ENCODE data around the gene CLCN7.

CLCN7 gene

DNA sequence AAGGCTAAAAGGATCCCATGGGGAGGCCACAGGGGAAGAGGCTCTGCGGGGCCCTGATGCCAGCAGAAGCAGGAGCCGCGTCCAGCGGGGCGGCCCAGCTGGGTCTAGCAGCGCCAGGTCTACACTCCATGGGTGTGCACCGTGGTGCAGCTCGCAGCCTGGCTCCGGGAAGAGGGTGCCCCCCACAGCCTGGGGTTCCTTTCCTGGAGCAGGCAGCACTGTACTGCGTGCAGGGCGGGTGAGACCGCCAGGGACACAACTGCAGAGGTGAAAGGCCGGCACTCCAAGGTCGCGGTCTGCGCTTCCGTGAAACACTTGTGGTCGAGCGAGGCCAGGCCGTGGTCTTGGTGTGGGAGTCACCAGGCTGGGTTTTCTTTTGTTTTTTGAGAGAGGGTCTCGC, 24.0 kb downstream of the CLCN7 start:
- Mint-ChIP-seq H3K9me3 (no peaks in the 10 kb centered on the region), H3K27ac (no peak overlapping the region), H3K27me3 (ENCODE audit: low read depth, poor library complexity) (no peaks in the 10 kb centered on the region), H3K4me3 (no peak overlapping the region), H3K36me3 (ENCODE audit: low read depth) (peaks cover 4% of the 10 kb centered on the region), H3K4me1 (no peaks in the 10 kb centered on the region)
- no peak for DNase-seq
- TF ChIP-seq, protein P1, sequence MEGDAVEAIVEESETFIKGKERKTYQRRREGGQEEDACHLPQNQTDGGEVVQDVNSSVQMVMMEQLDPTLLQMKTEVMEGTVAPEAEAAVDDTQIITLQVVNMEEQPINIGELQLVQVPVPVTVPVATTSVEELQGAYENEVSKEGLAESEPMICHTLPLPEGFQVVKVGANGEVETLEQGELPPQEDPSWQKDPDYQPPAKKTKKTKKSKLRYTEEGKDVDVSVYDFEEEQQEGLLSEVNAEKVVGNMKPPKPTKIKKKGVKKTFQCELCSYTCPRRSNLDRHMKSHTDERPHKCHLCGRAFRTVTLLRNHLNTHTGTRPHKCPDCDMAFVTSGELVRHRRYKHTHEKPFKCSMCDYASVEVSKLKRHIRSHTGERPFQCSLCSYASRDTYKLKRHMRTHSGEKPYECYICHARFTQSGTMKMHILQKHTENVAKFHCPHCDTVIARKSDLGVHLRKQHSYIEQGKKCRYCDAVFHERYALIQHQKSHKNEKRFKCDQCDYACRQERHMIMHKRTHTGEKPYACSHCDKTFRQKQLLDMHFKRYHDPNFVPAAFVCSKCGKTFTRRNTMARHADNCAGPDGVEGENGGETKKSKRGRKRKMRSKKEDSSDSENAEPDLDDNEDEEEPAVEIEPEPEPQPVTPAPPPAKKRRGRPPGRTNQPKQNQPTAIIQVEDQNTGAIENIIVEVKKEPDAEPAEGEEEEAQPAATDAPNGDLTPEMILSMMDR (IDR thresholded peaks at IDR 0.05) = no peak

DNA sequence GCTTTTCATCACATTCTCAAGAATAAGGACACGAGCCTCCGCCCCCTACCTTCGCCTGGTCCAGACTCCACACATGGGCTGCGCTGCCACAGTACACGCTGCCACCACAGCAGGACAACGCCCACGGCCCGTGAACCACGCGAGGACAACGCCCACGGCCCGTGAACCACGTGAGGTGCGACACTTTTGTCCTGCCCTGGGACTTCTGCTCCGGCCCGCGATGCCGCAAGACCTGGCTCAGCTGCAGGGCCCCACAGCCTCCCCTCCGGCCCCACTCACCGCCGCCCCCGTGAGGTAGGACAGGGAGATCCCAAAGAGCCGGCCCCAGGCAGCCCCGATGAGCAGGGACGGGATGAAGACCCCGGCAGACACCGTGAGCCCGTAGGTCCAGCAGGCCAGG, 24.6 kb downstream of the CLCN7 start:
- Mint-ChIP-seq H3K27ac (no peak overlapping the region), H3K36me3 (ENCODE audit: low read depth) (peaks cover 4% of the 10 kb centered on the region), H3K27me3 (ENCODE audit: low read depth, poor library complexity) (no peaks in the 10 kb centered on the region), H3K9me3 (no peaks in the 10 kb centered on the region), H3K4me1 (no peaks in the 10 kb centered on the region), H3K4me3 (no peak overlapping the region)
- TF ChIP-seq, protein P1 (IDR thresholded peaks at IDR 0.05) = no peak
- DNase-seq = no peak

DNA sequence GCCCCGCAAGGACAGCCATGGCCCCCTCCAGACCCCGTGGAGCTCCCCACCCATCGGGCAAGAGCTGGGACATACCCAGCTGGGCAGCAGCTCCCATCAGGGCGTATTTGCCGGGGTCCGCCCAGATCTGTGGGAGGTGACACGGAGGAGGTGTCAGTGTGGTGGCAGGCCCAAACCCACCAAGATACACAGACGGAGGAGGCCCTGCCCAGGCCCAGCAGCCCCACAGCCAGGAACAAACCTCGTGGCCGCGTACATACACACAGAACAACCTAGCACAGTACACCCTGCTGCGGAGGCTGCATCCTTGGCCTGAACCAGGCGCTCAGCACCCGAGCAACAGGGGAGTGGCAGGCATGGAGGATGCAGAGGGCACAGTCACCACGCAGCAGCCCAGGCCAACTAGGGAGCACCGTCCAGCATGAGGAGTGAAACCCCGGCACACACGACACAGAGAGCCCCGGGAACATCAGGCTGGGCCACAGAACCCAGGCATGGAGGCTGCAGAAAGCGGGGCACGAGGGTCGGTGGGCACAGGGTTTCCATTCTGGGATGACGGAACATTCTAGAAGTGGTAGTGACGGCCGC, 25.5 kb downstream of the CLCN7 start:
- Mint-ChIP-seq H3K4me1 (no peaks in the 10 kb centered on the region), H3K4me3 (no peak overlapping the region), H3K27ac (no peak overlapping the region), H3K27me3 (ENCODE audit: low read depth, poor library complexity) (no peaks in the 10 kb centered on the region), H3K36me3 (ENCODE audit: low read depth) (peaks cover 4% of the 10 kb centered on the region), H3K9me3 (no peaks in the 10 kb centered on the region)
- TF ChIP-seq, protein P1 (IDR thresholded peaks at IDR 0.05) = no peak
- no peak for DNase-seq

- no peak for DNase-seq
- no peak overlapping the region for H3K27ac Mint-ChIP-seq
- no peaks in the 10 kb centered on the region for H3K9me3 Mint-ChIP-seq
- H3K27me3 Mint-ChIP-seq (ENCODE audit: low read depth, poor library complexity) = no peaks in the 10 kb centered on the region
- H3K4me1 Mint-ChIP-seq = no peaks in the 10 kb centered on the region
- TF ChIP-seq, protein P1 (IDR thresholded peaks at IDR 0.05) = no peak
- H3K36me3 Mint-ChIP-seq (ENCODE audit: low read depth) = peaks cover 4% of the 10 kb centered on the region
- no peak overlapping the region for H3K4me3 Mint-ChIP-seq
These were observed 26.2 kb downstream of the CLCN7 start for GRCh38 chr16:1448536-1449116.

DNA sequence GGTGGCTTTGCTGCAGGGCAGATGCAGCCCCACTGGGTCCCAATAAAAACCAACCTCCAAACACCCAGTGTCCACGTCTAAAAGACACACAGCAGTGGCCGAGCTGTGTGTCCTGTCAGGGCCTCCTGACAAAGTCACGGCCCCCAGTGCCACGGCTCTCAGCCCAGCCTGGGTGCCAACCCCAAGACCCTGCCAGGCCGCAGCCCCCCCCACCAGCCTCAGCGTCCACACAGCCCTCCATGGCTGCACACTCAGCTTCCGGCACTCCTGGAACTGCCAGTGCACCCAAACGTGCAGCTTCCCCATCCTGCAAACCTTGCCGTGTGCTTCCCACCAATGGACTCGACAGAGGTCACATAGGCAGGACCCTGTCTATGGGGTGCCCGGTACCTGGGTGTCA, 26.9 kb downstream of the CLCN7 start:
- peaks cover 4% of the 10 kb centered on the region for H3K36me3 Mint-ChIP-seq (ENCODE audit: low read depth)
- TF ChIP-seq, protein P1 (IDR thresholded peaks at IDR 0.05) = no peak
- no peaks in the 10 kb centered on the region for H3K27me3 Mint-ChIP-seq (ENCODE audit: low read depth, poor library complexity)
- no peak for DNase-seq
- H3K27ac Mint-ChIP-seq = no peak overlapping the region
- no peaks in the 10 kb centered on the region for H3K4me1 Mint-ChIP-seq
- no peaks in the 10 kb centered on the region for H3K9me3 Mint-ChIP-seq
- H3K4me3 Mint-ChIP-seq = no peak overlapping the region
